Karpas-422 (cell line): ENCODE measurements around the gene DUSP10. TPM values are rescaled to one million over a fixed set of nuclear protein-coding genes. Genes with fewer than 3 reads are reported as not detected.

Source experiments
- DNase-seq: peaks from one replicate; pipeline ENCODE4 v3.0.0-alpha.2; 2015
- H2AFZ ChIP-seq: fragments of 200-600 bp; sonication (generic); 2 replicates; pipeline ENCODE4 v1.6.1; 2014; ENCODE audit warnings: antibody characterized with exemption, low read length, mixed read lengths
- H3K27ac ChIP-seq: fragments of 200-600 bp; sonication (generic); 2 replicates; pipeline ENCODE4 v1.5.1; 2014; ENCODE audit warnings: mild to moderate bottlenecking, low read length, moderate library complexity
- H3K27me3 ChIP-seq: fragments of 200-600 bp; sonication (generic); 2 replicates; pipeline ENCODE4 v1.6.1; 2014; ENCODE audit warnings: low read length, mixed read lengths
- H3K36me3 ChIP-seq: fragments of 200-600 bp; sonication (generic); 2 replicates; pipeline ENCODE4 v1.6.1; 2014; ENCODE audit warnings: low read length, mixed read lengths; ENCODE audit not compliant: insufficient read depth
- H3K4me1 ChIP-seq: fragments of 200-600 bp; sonication (generic); 2 replicates; pipeline ENCODE4 v1.6.1; 2014; ENCODE audit warnings: mild to moderate bottlenecking, low read length, mixed read lengths
- H3K4me2 ChIP-seq: fragments of 200-600 bp; sonication (generic); 2 replicates; pipeline ENCODE4 v1.6.1; 2014; ENCODE audit warnings: low read length, low read depth, mild to moderate bottlenecking; ENCODE audit not compliant: poor library complexity, severe bottlenecking
- H3K4me3 ChIP-seq: fragments of 200-600 bp; sonication (generic); 2 replicates; pipeline ENCODE4 v1.5.1; 2014; ENCODE audit warnings: mild to moderate bottlenecking, antibody characterized with exemption, low read length, mixed read lengths
- H3K79me2 ChIP-seq: fragments of 200-600 bp; sonication (generic); 2 replicates; pipeline ENCODE4 v1.6.1; 2014; ENCODE audit warnings: mild to moderate bottlenecking, low read length, mixed read lengths
- H3K9ac ChIP-seq: fragments of 200-600 bp; sonication (generic); 2 replicates; pipeline ENCODE4 v1.6.0; 2014; ENCODE audit warnings: low read length
- H3K9me2 ChIP-seq: fragments of 200-600 bp; sonication (generic), shearing (Covaris generic); replicated peaks from 2 replicates; pipeline ENCODE4 v1.6.0; 2014; ENCODE audit warnings: mild to moderate bottlenecking, low read length, moderate library complexity; ENCODE audit not compliant: insufficient read depth
- H3K9me3 ChIP-seq: fragments of 300-700, 200-600 bp; sonication (generic); 2 replicates; pipeline ENCODE4 v1.6.1; 2014; ENCODE audit warnings: low read length, mixed read lengths
- H4K20me1 ChIP-seq: fragments of 200-600 bp; sonication (generic); 2 replicates; pipeline ENCODE4 v1.6.1; 2014; ENCODE audit warnings: mild to moderate bottlenecking, antibody characterized with exemption, low read length, low read depth; ENCODE audit not compliant: insufficient read depth
- total RNA-seq: library from RNA; depleted of rRNA; stranded (reverse); fragments of >200 nt; shearing (Covaris generic); gene quantifications from 2 replicates; pipeline ENCODE4 v1.2.3, GENCODE V29; 2014; ENCODE audit warnings: low replicate concordance

The DUSP10 gene
- total RNA-seq, 1 experiment from 2014 or later = 1.1 TPM

GRCh38 chr1:221760911-221761310 is 19.0 kb upstream of the DUSP10 start:
- no peak overlapping the region for H2AFZ ChIP-seq

GRCh38 chr1:221759436-221759835 is 17.5 kb upstream of the DUSP10 start:
- peaks cover 2% of the 10 kb centered on the region; the same call in 1 of the 2 replicates for H3K4me1 ChIP-seq
- no peak overlapping the region for H2AFZ ChIP-seq
- no peak overlapping the region for H3K4me2 ChIP-seq

More at GRCh38 chr1:221760911-221761310, 19.0 kb upstream of the DUSP10 start:
- H3K27ac ChIP-seq = no peak overlapping the region
- H3K4me2 ChIP-seq = no peak overlapping the region
- H3K36me3 ChIP-seq = no peaks in the 10 kb centered on the region
- no peaks in the 10 kb centered on the region; the same call in 1 of the 2 replicates for H3K27me3 ChIP-seq
- H3K9me2 ChIP-seq = no peaks in the 10 kb centered on the region
- H4K20me1 ChIP-seq = no peaks in the 10 kb centered on the region
- no peaks in the 10 kb centered on the region for H3K79me2 ChIP-seq
- no peak overlapping the region for H3K9ac ChIP-seq
- H3K9me3 ChIP-seq = no peaks in the 10 kb centered on the region
- no peaks in the 10 kb centered on the region for H3K4me1 ChIP-seq
- no peak overlapping the region for H3K4me3 ChIP-seq
- DNase-seq = no peak

GRCh38 chr1:221758455-221758854 is 16.6 kb upstream of the DUSP10 start:
- Histone ChIP-seq H3K36me3 (no peaks in the 10 kb centered on the region), H3K4me3 (no peak overlapping the region), H3K4me1 (peaks cover 2% of the 10 kb centered on the region; the same call in 1 of the 2 replicates), H3K79me2 (no peaks in the 10 kb centered on the region), H3K9me2 (no peaks in the 10 kb centered on the region), H3K9ac (no peak overlapping the region), H3K27ac (no peak overlapping the region), H3K4me2 (no peak overlapping the region), H3K27me3 (no peaks in the 10 kb centered on the region), H3K9me3 (no peaks in the 10 kb centered on the region), H4K20me1 (no peaks in the 10 kb centered on the region), H2AFZ (no peak overlapping the region)
- no peak for DNase-seq

More at GRCh38 chr1:221759436-221759835, 17.5 kb upstream of the DUSP10 start:
- Histone ChIP-seq H4K20me1 (no peaks in the 10 kb centered on the region), H3K9me2 (no peaks in the 10 kb centered on the region), H3K27me3 (no peaks in the 10 kb centered on the region), H3K79me2 (no peaks in the 10 kb centered on the region), H3K4me3 (no peak overlapping the region), H3K27ac (no peak overlapping the region), H3K36me3 (no peaks in the 10 kb centered on the region), H3K9ac (no peak overlapping the region), H3K9me3 (no peaks in the 10 kb centered on the region)
- no peak for DNase-seq

- no peak overlapping the region for H3K4me2 ChIP-seq
- H3K9ac ChIP-seq = no peak overlapping the region
- no peaks in the 10 kb centered on the region for H4K20me1 ChIP-seq
- no peaks in the 10 kb centered on the region for H3K9me2 ChIP-seq
- no peaks in the 10 kb centered on the region for H3K36me3 ChIP-seq
- no peak overlapping the region for H2AFZ ChIP-seq
- DNase-seq = no peak
- H3K9me3 ChIP-seq = no peaks in the 10 kb centered on the region
- H3K27me3 ChIP-seq = no peaks in the 10 kb centered on the region
- no peak overlapping the region for H3K27ac ChIP-seq
- no peaks in the 10 kb centered on the region for H3K79me2 ChIP-seq
- H3K4me3 ChIP-seq = no peak overlapping the region
- H3K4me1 ChIP-seq = peaks cover 2% of the 10 kb centered on the region; the same call in 1 of the 2 replicates
These were observed 15.1 kb upstream of the DUSP10 start for GRCh38 chr1:221756830-221757551.

DNA sequence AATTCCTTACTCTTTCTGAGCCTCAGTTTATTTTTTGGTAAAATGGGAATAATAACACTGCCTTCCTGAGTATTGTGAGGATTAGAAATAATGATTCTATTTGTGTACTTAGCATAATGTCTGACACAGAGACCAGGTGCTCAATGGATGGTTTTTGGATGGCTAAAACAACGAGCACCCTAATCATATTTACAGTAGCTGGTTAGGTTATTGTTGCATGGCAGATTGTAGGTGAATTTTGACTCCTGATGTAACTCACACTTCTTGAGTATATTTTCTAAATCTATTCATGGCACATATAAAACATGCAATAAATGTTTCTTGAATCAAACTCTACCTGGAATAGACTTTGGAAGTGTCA is 11.9 kb upstream of the DUSP10 start:
- no peaks in the 10 kb centered on the region for H3K79me2 ChIP-seq
- no peaks in the 10 kb centered on the region for H3K36me3 ChIP-seq
- no peak overlapping the region for H3K4me3 ChIP-seq
- DNase-seq = no peak
- no peak overlapping the region for H2AFZ ChIP-seq
- H3K4me2 ChIP-seq = no peak overlapping the region
- no peaks in the 10 kb centered on the region for H4K20me1 ChIP-seq
- H3K27me3 ChIP-seq = no peaks in the 10 kb centered on the region
- peaks cover 2% of the 10 kb centered on the region; the same call in 1 of the 2 replicates for H3K4me1 ChIP-seq
- no peaks in the 10 kb centered on the region for H3K9me3 ChIP-seq
- H3K27ac ChIP-seq = no peak overlapping the region
- H3K9ac ChIP-seq = no peak overlapping the region
- H3K9me2 ChIP-seq = no peaks in the 10 kb centered on the region

GRCh38 chr1:221751226-221751887 is 9.5 kb upstream of the DUSP10 start:
- H3K9ac ChIP-seq = no peak overlapping the region
- no peaks in the 10 kb centered on the region for H3K27me3 ChIP-seq
- no peak for DNase-seq
- peaks cover 2% of the 10 kb centered on the region; the same call in 1 of the 2 replicates for H3K4me1 ChIP-seq
- H2AFZ ChIP-seq = no peak overlapping the region
- H3K36me3 ChIP-seq = no peaks in the 10 kb centered on the region
- H3K27ac ChIP-seq = no peak overlapping the region
- no peaks in the 10 kb centered on the region for H3K9me3 ChIP-seq
- no peak overlapping the region for H3K4me3 ChIP-seq
- H3K79me2 ChIP-seq = no peaks in the 10 kb centered on the region
- no peaks in the 10 kb centered on the region for H3K9me2 ChIP-seq
- H3K4me2 ChIP-seq = no peak overlapping the region
- H4K20me1 ChIP-seq = no peaks in the 10 kb centered on the region

- no peaks in the 10 kb centered on the region for H4K20me1 ChIP-seq
- no peaks in the 10 kb centered on the region for H3K36me3 ChIP-seq
- no peak overlapping the region for H3K27ac ChIP-seq
- no peaks in the 10 kb centered on the region for H3K27me3 ChIP-seq
- no peaks in the 10 kb centered on the region; the same call in 1 of the 2 replicates for H3K4me1 ChIP-seq
- no peaks in the 10 kb centered on the region for H3K9me3 ChIP-seq
- H3K9ac ChIP-seq = no peak overlapping the region
- no peak overlapping the region for H2AFZ ChIP-seq
- no peak overlapping the region for H3K4me2 ChIP-seq
- H3K79me2 ChIP-seq = no peaks in the 10 kb centered on the region
- H3K9me2 ChIP-seq = no peaks in the 10 kb centered on the region
- no peak overlapping the region for H3K4me3 ChIP-seq
- DNase-seq = no peak
These were observed 7.1 kb upstream of the DUSP10 start for GRCh38 chr1:221748981-221749380.

DNA sequence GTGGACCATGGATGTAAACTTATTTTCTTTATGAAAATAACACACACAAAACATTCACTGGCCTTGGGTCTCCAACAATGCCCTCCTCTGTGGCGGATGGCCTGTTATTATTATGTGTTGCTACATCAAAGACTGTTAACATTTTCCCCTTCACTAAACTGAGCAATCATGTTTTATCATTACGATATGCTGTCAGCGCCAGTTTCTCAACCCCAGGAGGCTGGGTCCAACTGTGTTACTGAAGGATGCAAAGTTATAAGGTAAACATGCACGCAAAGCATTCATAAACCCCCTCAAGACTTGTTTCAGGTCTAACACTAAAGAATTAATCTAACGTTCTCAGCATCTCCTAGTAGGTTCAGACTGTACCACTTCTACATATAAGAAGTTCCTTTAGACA is 6.0 kb upstream of the DUSP10 start:
- no peaks in the 10 kb centered on the region for H3K36me3 ChIP-seq
- no peak overlapping the region for H3K9ac ChIP-seq
- no peak overlapping the region for H3K4me2 ChIP-seq
- H3K9me2 ChIP-seq = no peaks in the 10 kb centered on the region
- H2AFZ ChIP-seq = no peak overlapping the region
- H3K9me3 ChIP-seq = no peaks in the 10 kb centered on the region
- H3K4me3 ChIP-seq = no peak overlapping the region
- H3K27ac ChIP-seq = no peak overlapping the region
- no peaks in the 10 kb centered on the region for H3K27me3 ChIP-seq
- H4K20me1 ChIP-seq = no peaks in the 10 kb centered on the region
- peaks cover 11% of the 10 kb centered on the region for H3K4me1 ChIP-seq
- H3K79me2 ChIP-seq = no peaks in the 10 kb centered on the region
- DNase-seq = no peak
